Measurements from ENCODE around the gene PRKAR1B. TPM values are rescaled to one million over a fixed set of nuclear protein-coding genes. Genes with fewer than 3 reads are reported as not detected.

Gene PRKAR1B
- total RNA-seq, 1 experiment from 2014 or later, result 14.1 TPM

DNA sequence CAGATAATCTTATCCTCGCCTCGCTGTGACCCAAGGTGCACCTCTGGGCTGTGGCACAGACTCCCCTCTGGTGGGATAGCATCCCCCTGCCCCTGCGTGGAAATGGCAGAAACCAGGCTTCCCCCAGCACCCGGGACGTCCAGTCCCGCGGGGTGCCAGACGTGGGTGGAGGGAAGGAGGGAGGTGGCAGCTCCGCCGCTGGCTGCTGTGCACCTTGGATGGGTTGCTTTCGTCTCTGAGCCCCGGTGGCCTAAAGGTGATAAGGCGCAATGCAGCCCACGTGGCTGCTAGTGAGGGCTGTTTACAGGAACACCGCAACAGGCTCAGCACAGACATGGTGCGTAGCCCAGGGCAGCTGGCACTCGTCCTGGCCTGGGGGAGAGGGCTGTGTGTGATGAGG lies 193.8 kb downstream of the PRKAR1B start (continued):
- TF ChIP-seq, protein P1, sequence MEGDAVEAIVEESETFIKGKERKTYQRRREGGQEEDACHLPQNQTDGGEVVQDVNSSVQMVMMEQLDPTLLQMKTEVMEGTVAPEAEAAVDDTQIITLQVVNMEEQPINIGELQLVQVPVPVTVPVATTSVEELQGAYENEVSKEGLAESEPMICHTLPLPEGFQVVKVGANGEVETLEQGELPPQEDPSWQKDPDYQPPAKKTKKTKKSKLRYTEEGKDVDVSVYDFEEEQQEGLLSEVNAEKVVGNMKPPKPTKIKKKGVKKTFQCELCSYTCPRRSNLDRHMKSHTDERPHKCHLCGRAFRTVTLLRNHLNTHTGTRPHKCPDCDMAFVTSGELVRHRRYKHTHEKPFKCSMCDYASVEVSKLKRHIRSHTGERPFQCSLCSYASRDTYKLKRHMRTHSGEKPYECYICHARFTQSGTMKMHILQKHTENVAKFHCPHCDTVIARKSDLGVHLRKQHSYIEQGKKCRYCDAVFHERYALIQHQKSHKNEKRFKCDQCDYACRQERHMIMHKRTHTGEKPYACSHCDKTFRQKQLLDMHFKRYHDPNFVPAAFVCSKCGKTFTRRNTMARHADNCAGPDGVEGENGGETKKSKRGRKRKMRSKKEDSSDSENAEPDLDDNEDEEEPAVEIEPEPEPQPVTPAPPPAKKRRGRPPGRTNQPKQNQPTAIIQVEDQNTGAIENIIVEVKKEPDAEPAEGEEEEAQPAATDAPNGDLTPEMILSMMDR (IDR thresholded peaks at IDR 0.05 in 2 of 3, conservative IDR thresholded peaks at IDR 0.05 in 1 of 3; ENCODE audit: borderline replicate concordance in 1 of 3, insufficient read depth in 1 of 3, low read depth in 2 of 3, low read length in 2 of 3), result no peak
- TF ChIP-seq POLR2A (IDR thresholded peaks at IDR 0.05; ENCODE audit: borderline replicate concordance, extremely low read depth, insufficient read depth, insufficient read length), result no peak

DNA sequence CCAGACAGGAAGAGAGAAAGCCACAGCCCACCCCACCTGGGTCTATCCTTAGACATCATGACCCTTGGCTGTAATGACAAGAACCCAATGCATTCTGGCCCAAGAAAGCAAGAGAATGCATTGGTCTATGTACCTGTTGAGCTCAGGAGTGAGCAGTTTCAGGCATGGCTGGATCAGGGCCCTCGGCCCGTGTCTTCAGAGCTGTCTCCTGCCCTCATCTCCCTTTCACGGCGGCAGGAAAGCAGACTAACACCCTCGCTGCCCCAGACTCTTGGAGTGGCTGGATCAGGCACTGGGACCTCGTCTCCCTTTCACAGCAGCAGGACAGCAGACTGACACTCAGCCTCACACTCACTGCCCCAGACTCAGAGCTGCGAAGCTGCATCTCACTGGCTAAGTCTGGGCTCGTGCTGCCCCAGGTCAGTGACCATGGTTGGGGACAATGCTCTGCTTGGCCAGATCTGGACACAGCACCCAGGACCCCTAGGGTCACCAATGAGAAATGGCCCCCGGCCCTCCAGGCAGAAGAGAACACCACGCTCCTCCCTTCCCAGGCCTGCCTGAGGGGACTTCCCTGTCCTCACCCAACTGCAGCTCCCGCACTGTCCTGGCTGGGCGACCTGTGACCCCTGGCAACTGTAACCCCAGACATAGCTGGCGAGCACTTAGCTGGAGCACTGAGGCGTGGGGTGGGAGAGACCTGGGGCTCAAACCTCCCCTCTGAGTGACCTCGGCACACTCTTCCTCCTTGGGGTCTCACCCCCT lies 194.5 kb downstream of the PRKAR1B start:
- H4K20me1 ChIP-seq (ENCODE audit: insufficient read depth), result no peaks in the 10 kb centered on the region
- RAD21 ChIA-PET (ENCODE audit: low non-redundant PET in 1 of 2, low total read pairs in 2 of 2, uncharacterized antibody in 2 of 2, unreplicated experiment in 2 of 2), result no interaction called here
- no peak overlapping the region for H2AFZ ChIP-seq (ENCODE audit: low read depth, low read length, poor library complexity, severe bottlenecking)
- H3K9me3 ChIP-seq (ENCODE audit: control insufficient read depth in 1 of 2, insufficient read depth in 1 of 2, low read depth in 1 of 2, low read length in 2 of 2), result no peaks in the 10 kb centered on the region; a peak in 1 of 4 replicates
- no TSS peak for BruUV-seq (replicated peaks)
- no peaks in the 10 kb centered on the region for H3K9me2 ChIP-seq (ENCODE audit: insufficient read depth)
- H3K27ac ChIP-seq (ENCODE audit: low read depth, low read length), result no peak overlapping the region
- TF ChIP-seq EZH2phosphoT487 (IDR thresholded peaks at IDR 0.05; ENCODE audit: borderline replicate concordance) (no peak), EGR1 (IDR thresholded peaks at IDR 0.05; ENCODE audit: low read depth) (no peak), RAD21 (IDR thresholded peaks at IDR 0.05; ENCODE audit: low read depth) (no peak)
- intact Hi-C loops (cut with micrococcal nuclease), result no loop called here
- no peak overlapping the region for H3K9ac ChIP-seq (ENCODE audit: low read length)
- POLR2A ChIA-PET, result no interaction called here
- CTCF ChIA-PET, result no interaction called here
- H3K4me1 ChIP-seq (ENCODE audit: control insufficient read depth in 1 of 2, insufficient read depth in 2 of 2, low read length in 2 of 2), result peaks cover 5 to 7% of the 10 kb centered on the region in 2 experiments
- no peaks in the 10 kb centered on the region for H3K27me3 ChIP-seq (ENCODE audit: insufficient read depth, low read length)
- ATAC-seq, result no peak
- no peak for DNase-seq (ENCODE audit: low read depth, low spot score)
- no peak overlapping the region for H3K4me3 ChIP-seq (replicated peaks in 1 of 2; ENCODE audit: low read depth in 1 of 2, low read length in 2 of 2)
- no peaks in the 10 kb centered on the region for H3K36me3 ChIP-seq (ENCODE audit: control insufficient read depth in 1 of 2, insufficient read depth in 2 of 2, low read length in 2 of 2)
- H3K79me2 ChIP-seq (ENCODE audit: insufficient read depth, low read length), result no peaks in the 10 kb centered on the region
- no peak overlapping the region for H3K4me2 ChIP-seq (ENCODE audit: low read length)

All from HCT116 (cell line).